ENCODE results near the gene VAMP2.

The VAMP2 gene

DNA sequence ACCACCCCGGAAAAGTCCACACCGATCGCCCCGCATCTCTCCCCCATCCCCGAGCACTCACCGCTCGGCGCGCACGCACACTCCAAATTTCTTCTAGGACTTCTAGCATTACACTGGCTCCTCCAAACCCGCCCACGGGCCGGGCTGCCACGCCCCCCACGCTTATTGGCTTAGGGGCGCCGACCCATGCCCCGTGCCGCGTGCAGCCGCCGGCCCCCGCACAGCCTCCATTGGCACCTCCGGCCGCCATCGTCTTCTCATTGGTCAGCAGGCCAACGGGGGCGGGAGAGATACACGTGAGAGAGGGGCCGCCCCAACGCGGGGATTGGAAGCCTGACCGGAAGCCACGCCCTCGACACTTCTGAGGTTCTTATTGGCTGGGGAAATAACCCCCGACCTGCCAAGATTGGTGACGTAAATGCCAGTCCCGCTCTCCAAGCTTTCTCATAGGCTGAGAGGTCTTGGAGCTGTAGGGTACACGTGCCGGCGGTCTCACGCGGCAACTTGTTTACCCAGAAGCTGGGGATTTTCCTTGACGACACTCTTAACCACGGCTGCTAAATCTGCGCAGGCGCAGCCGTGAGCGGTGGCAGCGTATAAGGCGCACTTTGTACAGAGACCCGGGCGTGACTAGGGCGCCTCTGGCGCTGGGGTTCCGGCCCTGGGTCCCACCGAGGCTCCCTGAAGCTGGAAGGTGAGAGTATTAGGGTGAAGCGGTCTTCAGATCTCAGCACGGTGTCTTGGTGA, 6.3 kb downstream of the VAMP2 start:
- no peaks in the 10 kb centered on the region for H3K27me3 ChIP-seq (ENCODE audit: control insufficient read depth, low read length)
- H4K20me1 ChIP-seq (ENCODE audit: control insufficient read depth, insufficient read depth, low read depth, low read length) = peaks cover under 1% of the 10 kb centered on the region; the same call in 1 of the 2 replicates
- no peaks in the 10 kb centered on the region for H3K9me3 ChIP-seq (ENCODE audit: control insufficient read depth, insufficient read depth, low read length)
- peaks cover 26% of the 10 kb centered on the region for H3K79me2 ChIP-seq (ENCODE audit: control insufficient read depth, low read length)
- H3F3A ChIP-seq (ENCODE audit: control insufficient read depth, insufficient read depth) = peaks cover 24% of the 10 kb centered on the region
- H3K27ac ChIP-seq (ENCODE audit: low read depth, low read length) = peak overlapping the region; percentile 65
- H3K36me3 ChIP-seq (ENCODE audit: control insufficient read depth, low read length) = peaks cover 30% of the 10 kb centered on the region
- H3K4me1 ChIP-seq (ENCODE audit: control insufficient read depth, low read length) = peaks cover 78% of the 10 kb centered on the region
- peak overlapping the region; percentile 78 for H3K4me3 ChIP-seq (ENCODE audit: low read length)
- H3K9me2 ChIP-seq (replicated peaks; ENCODE audit: control insufficient read depth, low read length) = no peaks in the 10 kb centered on the region
- TF ChIP-seq EZH2phosphoT487 (IDR thresholded peaks at IDR 0.05; ENCODE audit: borderline replicate concordance, low read length) = no peak
- TF ChIP-seq, protein P1, sequence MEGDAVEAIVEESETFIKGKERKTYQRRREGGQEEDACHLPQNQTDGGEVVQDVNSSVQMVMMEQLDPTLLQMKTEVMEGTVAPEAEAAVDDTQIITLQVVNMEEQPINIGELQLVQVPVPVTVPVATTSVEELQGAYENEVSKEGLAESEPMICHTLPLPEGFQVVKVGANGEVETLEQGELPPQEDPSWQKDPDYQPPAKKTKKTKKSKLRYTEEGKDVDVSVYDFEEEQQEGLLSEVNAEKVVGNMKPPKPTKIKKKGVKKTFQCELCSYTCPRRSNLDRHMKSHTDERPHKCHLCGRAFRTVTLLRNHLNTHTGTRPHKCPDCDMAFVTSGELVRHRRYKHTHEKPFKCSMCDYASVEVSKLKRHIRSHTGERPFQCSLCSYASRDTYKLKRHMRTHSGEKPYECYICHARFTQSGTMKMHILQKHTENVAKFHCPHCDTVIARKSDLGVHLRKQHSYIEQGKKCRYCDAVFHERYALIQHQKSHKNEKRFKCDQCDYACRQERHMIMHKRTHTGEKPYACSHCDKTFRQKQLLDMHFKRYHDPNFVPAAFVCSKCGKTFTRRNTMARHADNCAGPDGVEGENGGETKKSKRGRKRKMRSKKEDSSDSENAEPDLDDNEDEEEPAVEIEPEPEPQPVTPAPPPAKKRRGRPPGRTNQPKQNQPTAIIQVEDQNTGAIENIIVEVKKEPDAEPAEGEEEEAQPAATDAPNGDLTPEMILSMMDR (IDR thresholded peaks at IDR 0.05; ENCODE audit: low read depth, low read length, poor library complexity, severe bottlenecking) = peak; percentile 31
- peak overlapping the region; percentile 99 for H3K4me2 ChIP-seq (ENCODE audit: low read length)

DNA sequence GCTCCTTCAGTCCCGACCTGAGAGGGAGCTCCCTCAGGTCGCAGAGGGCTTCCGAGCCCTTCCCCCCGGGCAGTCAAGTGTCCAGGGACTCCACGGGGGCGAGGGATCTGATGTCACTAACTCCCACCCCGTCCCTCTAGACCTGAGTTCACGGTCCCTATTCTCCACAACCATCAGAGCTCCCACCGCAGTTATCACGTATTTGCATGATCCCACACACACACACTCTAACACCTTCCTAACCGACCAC, 6.8 kb downstream of the VAMP2 start:
- TF ChIP-seq, protein P1 (IDR thresholded peaks at IDR 0.05; ENCODE audit: low read depth, low read length, poor library complexity, severe bottlenecking) = no peak
- TF ChIP-seq EZH2phosphoT487 (IDR thresholded peaks at IDR 0.05; ENCODE audit: borderline replicate concordance, low read length) = no peak
- Histone ChIP-seq H3K79me2 (ENCODE audit: control insufficient read depth, low read length) (peaks cover 25% of the 10 kb centered on the region), H3K9me2 (replicated peaks; ENCODE audit: control insufficient read depth, low read length) (no peaks in the 10 kb centered on the region), H3F3A (ENCODE audit: control insufficient read depth, insufficient read depth) (peaks cover 21% of the 10 kb centered on the region), H4K20me1 (ENCODE audit: control insufficient read depth, insufficient read depth, low read depth, low read length) (no peaks in the 10 kb centered on the region), H3K27ac (ENCODE audit: low read depth, low read length) (no peak overlapping the region), H3K4me2 (ENCODE audit: low read length) (peak overlapping the region; percentile 99), H3K4me3 (ENCODE audit: low read length) (peak overlapping the region; percentile 78), H3K36me3 (ENCODE audit: control insufficient read depth, low read length) (peaks cover 25% of the 10 kb centered on the region), H3K4me1 (ENCODE audit: control insufficient read depth, low read length) (peaks cover 77% of the 10 kb centered on the region), H3K9me3 (ENCODE audit: control insufficient read depth, insufficient read depth, low read length) (no peaks in the 10 kb centered on the region), H3K27me3 (ENCODE audit: control insufficient read depth, low read length) (no peaks in the 10 kb centered on the region)

DNA sequence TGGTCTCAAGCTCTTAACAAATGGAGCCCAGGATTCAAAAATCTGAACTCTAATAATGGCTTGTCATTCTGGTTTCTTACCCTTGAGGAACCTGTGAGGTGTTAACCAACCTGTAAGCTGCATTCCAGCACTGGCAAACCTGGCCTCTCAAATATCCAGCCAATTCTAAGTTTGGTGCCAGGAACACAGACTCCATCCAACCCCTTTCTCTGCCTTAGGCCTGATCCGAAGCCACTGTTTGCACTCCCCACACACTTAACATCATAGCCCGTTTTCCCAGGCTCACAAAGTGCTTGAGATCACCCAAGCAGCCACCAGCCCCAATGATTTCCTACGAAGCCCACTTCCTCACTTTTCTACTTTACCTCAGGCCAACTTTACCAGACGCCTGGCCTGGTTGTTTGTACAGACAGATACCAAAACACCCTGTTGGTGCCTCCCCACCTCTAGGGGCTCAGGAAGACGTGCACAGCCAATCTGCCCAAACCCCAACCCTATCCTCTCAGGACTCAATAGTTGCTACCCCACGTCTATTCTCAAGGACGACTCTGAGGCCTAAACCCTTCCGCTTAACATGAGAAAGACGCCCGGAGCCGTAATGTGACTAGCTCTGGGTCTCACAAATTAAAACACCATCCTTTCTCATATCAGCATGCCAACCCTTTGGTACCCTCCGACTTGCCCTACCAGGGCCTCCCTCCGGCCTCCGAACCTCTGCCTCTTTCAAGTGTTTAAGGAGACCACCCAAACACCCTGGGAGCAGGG, 7.3 kb downstream of the VAMP2 start:
- Histone ChIP-seq H3K79me2 (ENCODE audit: control insufficient read depth, low read length) (peaks cover 26% of the 10 kb centered on the region), H3K4me1 (ENCODE audit: control insufficient read depth, low read length) (peaks cover 78% of the 10 kb centered on the region), H3K27me3 (ENCODE audit: control insufficient read depth, low read length) (no peaks in the 10 kb centered on the region), H4K20me1 (ENCODE audit: control insufficient read depth, insufficient read depth, low read depth, low read length) (no peaks in the 10 kb centered on the region), H3K36me3 (ENCODE audit: control insufficient read depth, low read length) (peaks cover 25% of the 10 kb centered on the region), H3K4me3 (ENCODE audit: low read length) (peak overlapping the region; percentile 78), H3K9me2 (replicated peaks; ENCODE audit: control insufficient read depth, low read length) (no peaks in the 10 kb centered on the region), H3K9me3 (ENCODE audit: control insufficient read depth, insufficient read depth, low read length) (no peaks in the 10 kb centered on the region), H3K4me2 (ENCODE audit: low read length) (peak overlapping the region; percentile 99), H3F3A (ENCODE audit: control insufficient read depth, insufficient read depth) (peaks cover 17% of the 10 kb centered on the region), H3K27ac (ENCODE audit: low read depth, low read length) (no peak overlapping the region)
- TF ChIP-seq, protein P1 (IDR thresholded peaks at IDR 0.05; ENCODE audit: low read depth, low read length, poor library complexity, severe bottlenecking) = no peak
- no peak for TF ChIP-seq EZH2phosphoT487 (IDR thresholded peaks at IDR 0.05; ENCODE audit: borderline replicate concordance, low read length)
